GM10266 (cell line): ENCODE data around the gene TMEM260.

ENCODE experiments used
- DNase-seq: peaks from one replicate; pipeline ENCODE4 v3.0.0; 2012; ENCODE audit errors: extremely low spot score
- CTCF ChIP-seq: IDR thresholded peaks from 2 replicates; pipeline ENCODE4 v1.5.1; 2012; ENCODE audit warnings: mild to moderate bottlenecking, low read depth; ENCODE audit not compliant: control insufficient read depth, insufficient read depth; ENCODE audit errors: missing control alignments

The TMEM260 gene

GRCh38 chr14:56554301-56554700, 25.3 kb upstream of the TMEM260 start:
- no peak for DNase-seq
- no peak for TF ChIP-seq CTCF

- DNase-seq, result no peak
- TF ChIP-seq CTCF, result peak; percentile 42
Measured at GRCh38 chr14:56555921-56556570, 23.6 kb upstream of the TMEM260 start.

- no peak for DNase-seq
- no peak for TF ChIP-seq CTCF
Measured at GRCh38 chr14:56559182-56559581, 20.4 kb upstream of the TMEM260 start.

- no peak for DNase-seq
Measured at GRCh38 chr14:56561606-56562005, 18.0 kb upstream of the TMEM260 start.

GRCh38 chr14:56562883-56563282, 16.7 kb upstream of the TMEM260 start:
- no peak for DNase-seq
- no peak for TF ChIP-seq CTCF

More at GRCh38 chr14:56561606-56562005, 18.0 kb upstream of the TMEM260 start:
- TF ChIP-seq CTCF, result no peak

- no peak for TF ChIP-seq CTCF
- DNase-seq, result no peak
Measured at GRCh38 chr14:56569174-56569573, 10.4 kb upstream of the TMEM260 start.

GRCh38 chr14:56570295-56570694, 9.3 kb upstream of the TMEM260 start:
- no peak for TF ChIP-seq CTCF
- no peak for DNase-seq
